ENCODE data around the gene HSPA12A.

The HSPA12A gene

GRCh38 chr10:116669832-116670644 lies 72.3 kb downstream of the HSPA12A start:
- no peak for DNase-seq (ENCODE audit: low read depth in 2 of 2, low spot score in 1 of 2)

- no peak for DNase-seq (ENCODE audit: low read depth in 2 of 2, low spot score in 1 of 2)
These were observed 73.3 kb downstream of the HSPA12A start for GRCh38 chr10:116669080-116669479.

GRCh38 chr10:116668446-116668845 lies 73.9 kb downstream of the HSPA12A start:
- DNase-seq (ENCODE audit: low read depth in 2 of 2, low spot score in 1 of 2), result no peak

- no peak for DNase-seq (ENCODE audit: low read depth in 2 of 2, low spot score in 1 of 2)
These were observed 74.3 kb downstream of the HSPA12A start for GRCh38 chr10:116668018-116668417.

GRCh38 chr10:116667484-116667883 lies 74.9 kb downstream of the HSPA12A start:
- DNase-seq (ENCODE audit: low read depth in 2 of 2, low spot score in 1 of 2), result no peak

GRCh38 chr10:116665541-116666125 lies 76.7 kb downstream of the HSPA12A start:
- no peak for DNase-seq (ENCODE audit: low read depth in 2 of 2, low spot score in 1 of 2)

GRCh38 chr10:116664631-116665030 lies 77.7 kb downstream of the HSPA12A start:
- DNase-seq (ENCODE audit: low read depth in 2 of 2, low spot score in 1 of 2), result no peak

- no peak for DNase-seq (ENCODE audit: low read depth in 2 of 2, low spot score in 1 of 2)
These were observed 79.0 kb downstream of the HSPA12A start for GRCh38 chr10:116663342-116663741.

GRCh38 chr10:116660860-116661259 lies 81.5 kb downstream of the HSPA12A start:
- no peak for DNase-seq (ENCODE audit: low read depth in 2 of 2, low spot score in 1 of 2)

- no peak for DNase-seq (ENCODE audit: low read depth in 2 of 2, low spot score in 1 of 2)
These were observed 83.2 kb downstream of the HSPA12A start for GRCh38 chr10:116659049-116659670.

- DNase-seq (ENCODE audit: low read depth in 2 of 2, low spot score in 1 of 2), result no peak
These were observed 84.4 kb downstream of the HSPA12A start for GRCh38 chr10:116657863-116658551.

- DNase-seq (ENCODE audit: low read depth in 2 of 2, low spot score in 1 of 2), result no peak
These were observed 86.3 kb downstream of the HSPA12A start for GRCh38 chr10:116656044-116656443.

- DNase-seq (ENCODE audit: low read depth in 2 of 2, low spot score in 1 of 2), result no peak
These were observed 86.8 kb downstream of the HSPA12A start for GRCh38 chr10:116655568-116655967.

- no peak for DNase-seq (ENCODE audit: low read depth in 2 of 2, low spot score in 1 of 2)
These were observed 87.5 kb downstream of the HSPA12A start for GRCh38 chr10:116654816-116655215.

GRCh38 chr10:116653885-116654284 lies 88.5 kb downstream of the HSPA12A start:
- DNase-seq (ENCODE audit: low read depth in 2 of 2, low spot score in 1 of 2), result no peak

- DNase-seq (ENCODE audit: low read depth in 2 of 2, low spot score in 1 of 2), result no peak
These were observed 93.5 kb downstream of the HSPA12A start for GRCh38 chr10:116648903-116649302.

- DNase-seq (ENCODE audit: low read depth in 2 of 2, low spot score in 1 of 2), result no peak
These were observed 95.9 kb downstream of the HSPA12A start for GRCh38 chr10:116646502-116646901.

- DNase-seq (ENCODE audit: low read depth in 2 of 2, low spot score in 1 of 2), result no peak
These were observed 104.5 kb downstream of the HSPA12A start for GRCh38 chr10:116637830-116638229.

- DNase-seq (ENCODE audit: low read depth in 2 of 2, low spot score in 1 of 2), result no peak
These were observed 105.4 kb downstream of the HSPA12A start for GRCh38 chr10:116636976-116637375.

- DNase-seq (ENCODE audit: low read depth in 2 of 2, low spot score in 1 of 2), result no peak
These were observed 106.0 kb downstream of the HSPA12A start for GRCh38 chr10:116636385-116636784.

- no peak for DNase-seq (ENCODE audit: low read depth in 2 of 2, low spot score in 1 of 2)
These were observed 108.0 kb downstream of the HSPA12A start for GRCh38 chr10:116634126-116634975.
